Thoracic aorta endothelial cell (primary cell): ENCODE measurements around the gene RAMACL. TPM values are rescaled to one million over a fixed set of nuclear protein-coding genes. Genes with fewer than 3 reads are reported as not detected.

Experiments
- total RNA-seq: library from RNA; depleted of rRNA; stranded (reverse); fragments of >200 nt; gene quantifications from 2 replicates; pipeline ENCODE4 v1.2.3, GENCODE V29; 2012

The RAMACL gene
- 6.0 and 8.7 TPM in 2 replicates for total RNA-seq

DNA sequence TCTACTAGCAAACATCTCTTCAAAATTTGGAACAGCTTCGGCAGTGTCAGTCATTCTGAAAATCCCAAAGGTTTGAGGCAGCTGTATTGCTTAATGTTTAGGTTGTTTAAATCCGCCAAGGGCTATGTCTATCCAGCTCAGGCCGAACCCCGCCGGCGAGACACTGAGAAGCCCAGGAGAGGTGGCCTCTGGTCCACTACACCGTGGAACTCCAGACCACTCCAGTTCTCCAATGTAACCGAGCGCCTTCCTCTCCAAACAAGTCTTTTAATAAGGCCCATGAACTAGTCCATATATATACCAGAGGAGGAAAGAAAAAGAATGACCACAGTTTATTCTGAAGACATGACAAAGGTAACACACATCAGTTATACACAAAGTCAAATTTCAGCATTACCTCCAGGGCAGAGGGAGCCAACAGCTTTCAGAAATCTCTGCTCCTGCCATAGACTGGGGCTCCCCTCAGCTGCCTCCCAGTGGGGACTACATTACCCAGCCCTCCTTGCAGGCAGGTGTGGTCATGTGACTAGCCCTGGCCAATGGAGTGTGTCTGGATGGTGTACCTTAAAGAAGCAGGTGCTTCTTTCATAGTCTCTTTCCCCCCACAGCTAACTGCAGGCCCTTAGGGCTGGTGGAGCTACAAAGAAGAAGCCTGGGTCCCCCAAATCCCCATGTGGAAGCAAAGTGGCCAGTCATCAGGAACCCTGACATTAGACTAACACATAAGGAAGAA is at the start of gene RAMACL:
Gene RAMACL, minus strand, starts transcription at position 255 of the 733 bp plus-strand sequence. Its CDS starts 201 bp downstream, at position 54.

DNA sequence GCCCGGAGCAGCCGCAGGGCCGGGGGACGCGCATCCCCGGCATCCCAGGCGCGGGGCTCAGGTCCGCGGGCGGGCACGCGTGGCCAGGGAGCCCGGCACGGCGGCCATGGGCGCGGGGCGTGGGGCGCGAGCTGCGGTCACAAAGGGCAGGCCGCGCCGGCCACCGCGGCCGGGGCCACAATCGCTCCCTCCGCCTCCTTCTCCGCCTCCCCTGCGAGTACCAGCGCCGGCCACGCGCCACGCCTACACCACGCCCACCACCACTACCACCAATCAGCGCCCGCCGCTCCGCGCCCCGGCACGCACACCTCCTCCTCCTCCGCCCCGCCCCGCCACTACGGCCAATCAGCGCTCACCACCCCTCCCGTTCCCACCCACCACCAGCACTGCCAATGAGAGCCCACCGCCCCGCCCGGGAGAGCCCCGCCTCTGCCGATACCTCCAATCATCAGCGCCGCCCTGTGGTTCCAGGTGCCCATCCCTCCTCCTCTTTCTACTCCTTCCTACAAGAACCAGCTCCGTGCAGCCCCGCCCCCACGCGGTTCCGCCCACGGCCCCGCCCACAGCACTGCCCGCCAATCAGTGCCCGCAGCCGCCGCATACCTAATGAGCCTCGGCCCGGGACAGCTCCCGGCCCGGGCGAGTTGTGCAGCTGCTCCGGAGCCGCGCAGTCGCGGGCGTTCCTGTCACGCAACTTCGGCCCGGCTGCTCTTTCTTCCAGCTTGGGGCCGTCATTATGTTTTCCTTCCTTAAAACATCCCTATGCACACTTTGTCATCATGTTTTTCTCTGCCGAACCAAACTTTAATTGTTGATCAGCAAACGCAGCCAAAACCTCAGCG is 40.8 kb upstream of the RAMACL start, which contains the start of gene RPS6KA2:
Gene RPS6KA2, minus strand, starts transcription at position 219 of the 842 bp plus-strand sequence. CDS start 232 bp downstream, outside the sequence.

Other genes starting within 250 kb of the RAMACL start
- gene SFT2D1, start 244.1 kb downstream of the RAMACL start, total RNA-seq, result 20.2 and 29.4 TPM in 2 replicates
- 24.1 and 31.3 TPM in 2 replicates for gene MPC1, start 203.7 kb downstream of the RAMACL start, total RNA-seq
- gene RPS6KA2, start 40.6 kb upstream of the RAMACL start, total RNA-seq, result 90.3 and 107 TPM in 2 replicates